Activated effector memory CD4-positive, alpha-beta T cell treated with anti-CD3 and anti-CD28 coated beads, Interleukin-2, amount 50 U/mL, for 16 hours (primary cell): ENCODE results near the gene RCAN1.
"Not testable (repeated sequence)": the region's sequence is repeated elsewhere in the genome, so short reads cannot be mapped to it uniquely, and the experiment has no call there.

Experiments
- DNase-seq: peaks from one replicate; pipeline ENCODE4 v3.0.0-alpha.2; 2020

The RCAN1 gene

GRCh38 chr21:34621434-34622350 is 6.8 kb upstream of the RCAN1 start:
- no peak for DNase-seq

- DNase-seq = no peak
Measured at GRCh38 chr21:34619841-34620665, 5.1 kb upstream of the RCAN1 start.

- DNase-seq = no peak
Measured at GRCh38 chr21:34618941-34619340, 4.0 kb upstream of the RCAN1 start.

DNA sequence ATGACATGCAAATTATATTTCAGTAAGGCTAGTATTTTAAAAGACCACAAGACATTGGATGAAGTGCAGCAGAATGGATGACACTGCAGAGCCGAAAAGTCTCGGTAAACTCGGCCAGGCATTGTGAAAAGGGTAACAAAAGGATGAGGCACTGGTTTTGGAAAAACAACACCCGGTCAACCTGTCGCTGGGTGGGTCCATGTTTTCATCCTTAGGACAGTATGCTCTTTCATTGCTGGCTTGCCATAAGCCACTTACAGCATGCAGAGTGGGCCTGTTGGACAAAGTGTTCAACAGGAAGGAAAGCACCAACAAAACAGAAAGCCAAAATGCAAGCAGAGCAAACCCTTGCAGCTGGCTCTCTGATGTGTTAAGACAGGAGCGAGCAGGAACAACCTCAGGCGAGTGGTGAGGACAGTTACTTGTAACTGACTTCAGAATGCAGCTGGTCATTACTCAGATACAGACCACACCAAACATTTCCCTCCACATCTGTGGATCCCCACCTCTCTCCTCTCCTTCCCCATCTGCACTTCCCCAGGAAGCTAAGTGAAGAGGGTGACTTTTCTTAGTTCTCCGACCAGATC is 2.9 kb upstream of the RCAN1 start:
- no peak for DNase-seq

DNA sequence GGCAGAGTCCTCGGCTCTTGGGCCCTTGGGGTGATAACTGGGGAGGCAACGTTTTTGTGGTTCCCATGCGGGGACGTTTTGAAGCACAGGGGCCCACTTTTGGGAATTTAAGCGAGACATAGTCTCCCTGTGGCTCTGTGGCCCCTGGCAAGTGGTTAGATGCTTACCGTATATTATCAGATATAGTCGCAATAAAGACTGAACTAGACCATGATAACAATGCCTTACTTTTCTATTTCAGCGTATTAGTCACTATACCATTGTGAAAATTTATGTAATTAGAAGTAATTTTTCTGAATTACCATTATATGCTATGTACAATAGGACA is 538 bp upstream of the RCAN1 start:
- DNase-seq = no peak

DNA sequence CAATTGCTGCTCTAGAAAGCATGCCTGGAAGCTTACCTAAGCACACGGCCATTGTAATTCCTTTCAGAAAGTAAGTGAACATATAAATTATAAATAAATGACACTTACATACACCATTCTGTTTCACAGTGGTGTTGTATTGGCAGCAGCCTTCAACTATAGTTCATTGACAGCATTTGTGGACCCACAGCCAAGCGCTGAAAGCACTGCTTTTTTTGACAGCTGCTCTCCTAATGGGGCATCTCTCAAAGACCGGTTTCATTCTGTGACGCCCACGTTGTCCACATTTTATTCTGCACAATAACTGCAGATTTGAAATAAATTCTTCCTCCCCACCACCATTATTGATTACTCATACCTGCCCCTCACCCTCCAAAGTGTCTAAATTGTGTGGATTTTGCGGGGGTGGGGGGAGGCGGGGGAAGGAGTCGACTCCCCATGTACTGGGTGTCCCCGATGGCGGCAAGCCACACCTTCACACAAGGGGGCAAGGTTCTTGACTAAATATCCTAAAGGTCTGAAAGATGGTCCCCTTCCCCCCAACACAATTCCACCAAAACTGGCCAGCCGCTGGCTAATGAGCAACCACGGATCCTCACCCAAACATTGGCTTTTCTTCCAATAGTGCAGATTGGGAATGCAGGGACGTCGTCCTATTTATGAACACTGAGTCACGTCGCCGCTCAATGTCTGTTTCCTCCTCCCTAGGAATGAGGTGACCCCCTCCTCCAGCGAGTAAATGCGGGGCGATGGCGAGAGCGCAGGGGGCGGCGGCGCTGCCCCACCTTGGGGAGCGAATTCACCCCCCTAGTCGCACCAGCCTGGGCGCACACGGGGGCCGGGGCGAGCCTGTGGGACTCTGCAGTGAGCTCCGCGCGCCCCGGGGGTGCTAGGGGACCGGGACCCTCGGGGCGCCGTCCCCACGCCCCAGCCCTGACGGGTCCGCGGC is 960 bp downstream of the RCAN1 start:
- DNase-seq = no peak

- DNase-seq = no peak
Measured at GRCh38 chr21:34612557-34612956, 2.4 kb downstream of the RCAN1 start.

GRCh38 chr21:34612056-34612455 is 2.9 kb downstream of the RCAN1 start:
- no peak for DNase-seq

DNA sequence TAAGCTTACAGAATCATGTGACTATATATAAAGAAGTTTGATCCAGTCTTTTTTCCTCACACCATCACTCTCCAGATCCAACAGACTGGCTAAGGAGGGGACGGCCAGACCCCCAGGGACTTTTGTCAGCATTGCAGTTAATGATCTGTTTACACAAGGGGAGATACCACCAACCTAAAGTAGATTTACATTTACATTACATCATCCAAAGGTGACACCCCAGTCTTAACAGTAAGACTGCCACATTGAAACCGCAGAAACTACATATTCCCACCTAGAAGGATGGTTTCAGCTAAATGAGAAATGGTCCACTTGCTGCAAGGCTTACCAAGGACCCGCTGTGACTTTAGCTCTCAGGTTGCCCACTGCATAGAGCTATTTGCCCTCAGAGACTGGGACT is 3.4 kb downstream of the RCAN1 start:
- DNase-seq = no peak

- no peak for DNase-seq
Measured at GRCh38 chr21:34609933-34610549, 4.9 kb downstream of the RCAN1 start.

GRCh38 chr21:34609244-34609932 is 5.5 kb downstream of the RCAN1 start:
- DNase-seq = no peak

GRCh38 chr21:34607376-34607775 is 7.5 kb downstream of the RCAN1 start:
- not testable (repeated sequence) for DNase-seq

- no peak for DNase-seq
Measured at GRCh38 chr21:34606621-34607020, 8.3 kb downstream of the RCAN1 start.

DNA sequence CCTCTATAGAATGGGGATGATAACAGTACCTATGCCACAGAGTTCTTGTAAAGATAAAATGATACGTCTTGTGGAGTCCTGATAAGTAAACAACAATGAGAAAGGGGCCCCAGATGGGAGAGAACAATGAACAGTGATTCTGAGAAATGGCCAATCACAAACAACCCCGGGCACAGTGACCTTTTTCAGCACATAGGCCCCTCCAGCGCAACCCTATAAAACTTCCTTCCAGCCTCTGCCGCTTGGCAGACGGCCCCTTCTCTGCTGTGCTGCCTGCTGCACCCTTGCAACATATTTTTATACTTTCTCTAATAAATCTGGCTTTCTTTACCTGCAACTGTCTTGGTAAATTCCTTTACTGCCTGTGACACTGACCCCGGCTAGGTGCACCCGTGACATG is 8.9 kb downstream of the RCAN1 start:
- no peak for DNase-seq

DNA sequence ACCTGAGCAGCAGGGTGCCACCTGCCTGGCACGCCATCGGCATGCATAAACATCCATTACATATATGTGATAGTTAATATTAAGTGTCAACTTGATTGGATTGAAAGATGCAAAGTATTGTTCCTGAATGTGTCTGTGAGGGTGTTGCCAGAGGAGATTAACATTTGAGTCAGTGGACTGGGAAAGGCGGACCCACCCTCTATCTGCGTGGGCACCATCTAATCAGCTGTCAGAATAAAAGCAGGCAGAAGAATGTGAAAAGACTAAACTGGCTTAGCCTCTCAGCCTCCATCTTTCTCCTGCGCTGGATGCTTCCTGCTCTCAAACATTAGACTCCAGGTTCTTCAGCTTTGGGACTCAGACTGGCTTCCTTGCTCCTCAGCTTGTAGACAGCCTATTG is 10.0 kb downstream of the RCAN1 start:
- not testable (repeated sequence) for DNase-seq

GRCh38 chr21:34604556-34604955 is 10.4 kb downstream of the RCAN1 start:
- DNase-seq = no peak

DNA sequence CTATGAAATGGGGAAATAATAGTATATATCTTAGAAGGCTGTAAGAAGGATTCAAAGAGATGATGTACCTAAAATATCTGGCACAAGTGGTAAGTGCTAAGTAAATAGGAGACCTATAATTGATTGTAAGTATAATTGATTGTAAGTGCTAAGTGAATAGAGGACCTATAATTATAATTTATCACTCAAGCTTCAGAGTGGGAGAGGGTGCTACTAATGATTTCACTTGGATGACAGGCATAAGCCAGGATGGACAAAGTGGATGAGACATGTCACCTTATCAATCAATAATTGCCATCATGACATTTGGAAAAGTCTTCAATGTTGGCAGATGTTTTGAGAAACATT is 11.2 kb downstream of the RCAN1 start:
- DNase-seq = no peak

DNA sequence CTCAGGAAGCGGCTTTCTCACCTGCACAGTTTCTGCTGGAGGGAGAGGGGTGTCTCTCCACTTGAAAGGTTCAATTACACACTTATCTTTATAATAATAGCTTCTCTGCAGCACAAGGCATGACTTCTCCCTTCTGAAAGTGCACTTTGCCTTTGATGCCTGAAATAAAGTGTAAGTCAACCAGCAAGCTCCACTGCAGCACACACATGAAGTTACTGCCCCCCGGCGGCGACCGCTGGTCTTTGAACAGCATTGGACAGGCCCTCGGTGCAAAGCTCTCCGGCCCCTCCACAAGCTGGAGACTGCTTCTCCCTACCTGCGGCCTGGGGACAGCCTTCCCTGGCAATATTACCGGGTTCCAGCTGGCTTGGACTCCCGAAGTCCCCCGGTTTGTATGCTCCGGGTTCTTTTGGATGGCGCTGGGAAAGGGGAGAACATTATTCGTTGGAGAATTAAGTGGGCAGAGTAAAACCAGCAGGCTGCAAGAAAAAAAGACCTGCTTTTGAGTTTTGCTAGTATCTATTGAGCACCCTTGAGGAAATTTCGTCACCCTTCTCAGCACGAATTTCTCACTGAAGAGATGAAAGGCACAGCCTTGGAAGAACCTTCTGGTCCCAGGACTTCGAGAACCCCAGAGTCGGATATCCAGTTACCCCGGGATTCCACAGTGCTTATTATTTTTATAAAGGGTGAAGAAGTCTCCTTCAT is 11.8 kb downstream of the RCAN1 start:
- peak; percentile 82 for DNase-seq

GRCh38 chr21:34602061-34602460 is 12.9 kb downstream of the RCAN1 start:
- no peak for DNase-seq

DNA sequence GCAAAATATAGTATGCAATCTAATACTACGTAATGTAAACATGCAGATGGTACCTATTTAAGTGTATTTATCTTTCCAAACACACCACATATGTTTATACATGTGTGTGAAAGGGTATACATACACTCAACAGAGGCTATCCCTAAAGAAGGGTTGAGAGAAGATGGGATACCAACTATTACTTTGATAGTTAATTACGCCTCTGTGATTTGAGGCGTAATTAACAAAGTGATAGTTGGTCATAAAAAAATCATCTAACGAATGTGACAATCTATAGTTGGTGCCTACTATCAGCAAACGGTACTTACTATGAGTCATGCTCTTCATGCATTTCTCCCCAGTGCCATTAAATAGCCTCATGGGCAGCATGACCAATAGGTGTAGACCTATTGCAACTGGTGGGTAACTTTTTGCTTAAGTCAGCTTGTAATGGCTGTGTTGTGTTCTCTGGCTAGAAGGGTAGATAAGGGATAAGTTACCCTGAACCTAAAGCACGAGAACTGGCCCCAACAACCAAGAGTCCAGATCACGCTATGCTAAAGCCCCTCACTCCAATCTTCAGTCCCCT is 15.3 kb downstream of the RCAN1 start:
- no peak for DNase-seq
